DMS114 treated with DMSO at 0.1 percent for 48 hours (cell line): Measurements from ENCODE around the gene NOLC1.

Source experiments
- DNase-seq: peaks from one replicate; lab custom pipeline; 2025; ENCODE audit not compliant: unreplicated experiment; lab: John Stamatoyannopoulos, UW

The NOLC1 gene

GRCh38 chr10:102200751-102201640 lies 48.8 kb downstream of the NOLC1 start:
- no peak for DNase-seq

- DNase-seq: no peak
These were observed 50.2 kb downstream of the NOLC1 start for GRCh38 chr10:102202386-102202785.

DNA sequence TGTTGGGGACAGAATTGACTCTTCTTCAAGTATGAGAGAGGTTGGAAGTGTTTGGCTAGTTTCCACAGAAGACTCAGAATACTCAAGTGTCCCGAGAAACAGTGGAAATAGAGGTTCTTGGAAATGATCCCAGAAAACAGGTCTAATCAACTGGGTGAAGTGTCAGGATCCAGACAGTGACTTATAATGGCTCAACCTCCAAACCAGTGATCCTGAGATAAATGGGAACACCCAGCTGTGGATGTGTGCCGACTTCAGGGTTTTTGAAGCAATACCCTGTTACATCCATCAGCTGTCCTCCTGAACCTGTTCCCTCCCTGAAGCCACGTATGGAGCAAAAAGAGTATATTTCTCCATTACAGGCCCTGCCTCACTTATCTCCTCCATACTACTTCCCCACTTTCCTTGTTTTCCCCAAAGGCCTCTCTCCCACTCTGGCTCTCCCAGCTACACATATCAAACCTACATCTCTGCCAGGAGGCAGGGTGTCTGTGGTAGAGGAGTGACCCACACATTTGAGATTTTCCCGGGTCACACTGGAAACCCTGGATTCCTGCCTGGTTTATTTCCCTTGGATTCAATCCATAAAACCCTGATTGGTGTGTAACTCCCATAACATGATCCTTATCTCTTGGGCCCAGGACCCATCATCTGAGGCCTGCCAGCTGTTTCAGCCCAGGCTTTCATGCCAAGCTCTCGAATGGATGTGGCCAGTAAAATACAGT lies 56.3 kb downstream of the NOLC1 start:
- no peak for DNase-seq

GRCh38 chr10:102211615-102212299 lies 59.6 kb downstream of the NOLC1 start:
- no peak for DNase-seq
